Progenitor cell of endocrine pancreas (in vitro differentiated cells): ENCODE results near the gene GATA5. TPM values are rescaled to one million over a fixed set of nuclear protein-coding genes. Genes with fewer than 3 reads are reported as not detected.
A peak's percentile ranks its signal among the peaks of the same experiment; 100 is the strongest.

Experiments
- DNase-seq: peaks from one replicate; pipeline ENCODE4 v3.0.0; 2021; ENCODE audit warnings: low spot score; ENCODE audit not compliant: unreplicated experiment
- H3K27ac Mint-ChIP-seq: 2 replicates; pipeline ENCODE4 v1.8.0; 2021; ENCODE audit warnings: mild to moderate bottlenecking, moderate library complexity, mixed read lengths
- H3K27me3 Mint-ChIP-seq: 2 replicates; pipeline ENCODE4 v1.8.0; 2021; ENCODE audit warnings: mixed read lengths
- H3K36me3 Mint-ChIP-seq: 2 replicates; pipeline ENCODE4 v1.8.0; 2022; ENCODE audit warnings: mixed read lengths; ENCODE audit not compliant: insufficient read depth
- H3K4me1 Mint-ChIP-seq: 2 replicates; pipeline ENCODE4 v1.8.0; 2021; ENCODE audit warnings: low read depth, mixed read lengths
- H3K4me3 Mint-ChIP-seq: 2 replicates; pipeline ENCODE4 v1.8.0; 2021; ENCODE audit warnings: low read depth, mild to moderate bottlenecking, moderate library complexity, mixed read lengths
- H3K9me3 Mint-ChIP-seq: 2 replicates; pipeline ENCODE4 v1.8.0; 2021; ENCODE audit warnings: low read depth, mixed read lengths
- total RNA-seq: library from RNA; stranded (reverse); gene quantifications from 2 replicates; pipeline ENCODE4 v1.2.1, GENCODE V29; 2021
- TF ChIP-seq, protein P1 (sequence below): fragments of 200-600 bp; sonication (generic); IDR thresholded peaks from one replicate; pipeline ENCODE4 v1.5.0; 2021; ENCODE audit warnings: antibody characterized with exemption, mild to moderate bottlenecking; ENCODE audit not compliant: unreplicated experiment

GATA5 gene
- total RNA-seq, 1 donor from 2014 or later = 3.8 TPM

DNA sequence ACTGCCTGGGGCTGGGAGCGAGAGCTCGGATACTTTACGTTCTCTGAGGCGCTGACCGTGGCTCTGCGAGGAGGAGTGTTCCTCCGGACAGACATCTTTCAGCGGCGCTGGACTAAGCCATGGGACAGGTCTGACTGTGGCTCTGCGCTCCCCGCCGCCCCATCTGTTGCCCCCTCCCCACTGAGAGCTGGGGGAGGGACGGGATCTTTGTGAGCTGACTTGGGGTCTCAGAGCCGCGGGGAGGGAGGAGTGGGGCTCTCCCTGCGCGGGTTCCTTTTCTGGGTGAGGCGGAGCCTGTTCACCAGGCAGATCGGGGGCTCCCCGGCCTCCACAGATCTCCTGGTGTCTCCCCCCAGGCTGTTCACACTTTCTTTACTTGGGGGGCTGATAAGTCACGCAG is 11.3 kb upstream of the GATA5 start:
- Mint-ChIP-seq H3K9me3 (no peaks in the 10 kb centered on the region), H3K4me3 (no peak overlapping the region), H3K4me1 (peaks cover 30% of the 10 kb centered on the region), H3K27ac (peak overlapping the region; percentile 71), H3K36me3 (no peaks in the 10 kb centered on the region), H3K27me3 (peaks cover 15% of the 10 kb centered on the region)
- TF ChIP-seq, protein P1, sequence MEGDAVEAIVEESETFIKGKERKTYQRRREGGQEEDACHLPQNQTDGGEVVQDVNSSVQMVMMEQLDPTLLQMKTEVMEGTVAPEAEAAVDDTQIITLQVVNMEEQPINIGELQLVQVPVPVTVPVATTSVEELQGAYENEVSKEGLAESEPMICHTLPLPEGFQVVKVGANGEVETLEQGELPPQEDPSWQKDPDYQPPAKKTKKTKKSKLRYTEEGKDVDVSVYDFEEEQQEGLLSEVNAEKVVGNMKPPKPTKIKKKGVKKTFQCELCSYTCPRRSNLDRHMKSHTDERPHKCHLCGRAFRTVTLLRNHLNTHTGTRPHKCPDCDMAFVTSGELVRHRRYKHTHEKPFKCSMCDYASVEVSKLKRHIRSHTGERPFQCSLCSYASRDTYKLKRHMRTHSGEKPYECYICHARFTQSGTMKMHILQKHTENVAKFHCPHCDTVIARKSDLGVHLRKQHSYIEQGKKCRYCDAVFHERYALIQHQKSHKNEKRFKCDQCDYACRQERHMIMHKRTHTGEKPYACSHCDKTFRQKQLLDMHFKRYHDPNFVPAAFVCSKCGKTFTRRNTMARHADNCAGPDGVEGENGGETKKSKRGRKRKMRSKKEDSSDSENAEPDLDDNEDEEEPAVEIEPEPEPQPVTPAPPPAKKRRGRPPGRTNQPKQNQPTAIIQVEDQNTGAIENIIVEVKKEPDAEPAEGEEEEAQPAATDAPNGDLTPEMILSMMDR = no peak
- no peak for DNase-seq

DNA sequence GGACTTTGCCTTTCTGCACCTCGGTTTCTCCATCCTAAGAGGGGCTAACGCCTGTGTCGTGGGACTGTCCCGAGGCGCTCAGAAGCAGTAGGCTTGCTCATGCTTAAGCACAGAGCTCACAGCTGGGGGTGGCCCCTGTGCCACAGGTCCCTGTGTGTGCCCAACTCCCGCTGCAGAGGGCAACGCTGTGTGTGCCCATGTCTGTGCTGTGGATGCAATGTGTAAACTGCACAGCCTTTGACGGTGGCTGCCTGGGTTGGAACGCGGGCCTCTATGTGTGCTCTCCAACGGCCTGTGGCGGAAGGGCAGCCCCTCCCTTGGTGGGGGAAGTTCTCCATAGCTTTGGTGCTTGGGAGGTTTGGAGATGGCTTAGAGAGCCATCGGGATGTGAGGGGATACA is 10.7 kb upstream of the GATA5 start:
- Mint-ChIP-seq H3K27me3 (peaks cover 19% of the 10 kb centered on the region), H3K4me1 (peaks cover 30% of the 10 kb centered on the region), H3K36me3 (no peaks in the 10 kb centered on the region), H3K9me3 (no peaks in the 10 kb centered on the region), H3K4me3 (no peak overlapping the region), H3K27ac (no peak overlapping the region)
- DNase-seq = no peak
- TF ChIP-seq, protein P1 = no peak

DNA sequence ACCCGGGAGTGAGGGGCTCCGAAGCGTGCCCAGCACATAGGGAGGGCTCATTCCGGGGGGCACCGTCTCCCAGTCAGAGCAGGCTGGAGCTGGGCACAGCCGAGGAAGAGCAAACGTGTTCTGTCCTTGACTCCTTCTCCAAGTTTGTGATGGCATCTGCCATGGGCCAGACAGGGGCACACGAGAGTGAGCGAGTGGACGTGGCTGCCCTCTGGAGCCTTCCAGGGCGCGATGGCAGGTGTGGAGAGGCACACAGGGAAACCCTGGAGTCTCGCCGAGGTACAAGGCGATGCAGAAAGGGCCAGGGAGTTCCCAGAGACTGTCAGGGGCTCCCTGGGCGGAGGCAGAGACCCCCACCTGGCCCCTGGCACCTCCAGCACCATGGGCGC is 9.9 kb upstream of the GATA5 start:
- peaks cover 30% of the 10 kb centered on the region for H3K4me1 Mint-ChIP-seq

DNA sequence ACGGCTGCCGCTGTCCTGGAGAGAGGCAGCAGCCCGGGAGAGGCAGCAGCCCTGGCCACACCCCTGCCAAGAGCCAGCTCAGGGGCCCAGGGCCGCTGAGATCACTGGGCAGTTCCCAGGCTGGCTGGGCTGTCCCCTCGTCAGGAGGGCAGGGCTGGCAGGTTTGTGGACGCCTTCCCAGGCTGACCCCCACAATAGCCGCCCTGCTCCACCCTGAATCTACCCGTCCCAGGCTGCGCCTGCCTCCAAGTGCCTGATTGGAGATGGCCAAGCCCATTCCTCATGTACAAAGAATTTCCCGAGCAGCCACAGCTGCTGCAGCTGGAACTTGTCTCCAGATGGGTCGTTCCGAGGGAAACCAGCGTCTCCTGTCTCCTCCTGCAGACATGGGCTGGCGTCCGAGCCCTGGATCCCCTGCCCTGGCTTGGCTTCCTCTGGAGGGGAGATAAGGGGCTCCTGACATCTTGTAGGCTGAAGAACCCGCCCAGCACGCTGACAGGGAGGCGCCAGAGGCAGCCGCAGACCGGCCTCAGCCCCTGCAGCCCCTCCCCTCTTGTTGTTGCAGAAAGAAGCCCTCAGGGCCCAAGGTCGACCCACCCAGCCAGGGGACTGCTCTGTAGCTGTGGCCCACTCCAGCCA is 9.4 kb upstream of the GATA5 start:
- H3K4me3 Mint-ChIP-seq = no peak overlapping the region
- peaks cover 19% of the 10 kb centered on the region for H3K27me3 Mint-ChIP-seq
- H3K27ac Mint-ChIP-seq = peak overlapping the region; percentile 33
- TF ChIP-seq, protein P1 = no peak
- DNase-seq = no peak
- no peaks in the 10 kb centered on the region for H3K9me3 Mint-ChIP-seq
- no peaks in the 10 kb centered on the region for H3K36me3 Mint-ChIP-seq
- peaks cover 30% of the 10 kb centered on the region for H3K4me1 Mint-ChIP-seq

More for the DNA sequence above, 9.9 kb upstream of the GATA5 start:
- Mint-ChIP-seq H3K9me3 (no peaks in the 10 kb centered on the region), H3K27ac (no peak overlapping the region), H3K27me3 (peaks cover 19% of the 10 kb centered on the region), H3K4me3 (no peak overlapping the region), H3K36me3 (no peaks in the 10 kb centered on the region)
- no peak for DNase-seq
- TF ChIP-seq, protein P1 = no peak

DNA sequence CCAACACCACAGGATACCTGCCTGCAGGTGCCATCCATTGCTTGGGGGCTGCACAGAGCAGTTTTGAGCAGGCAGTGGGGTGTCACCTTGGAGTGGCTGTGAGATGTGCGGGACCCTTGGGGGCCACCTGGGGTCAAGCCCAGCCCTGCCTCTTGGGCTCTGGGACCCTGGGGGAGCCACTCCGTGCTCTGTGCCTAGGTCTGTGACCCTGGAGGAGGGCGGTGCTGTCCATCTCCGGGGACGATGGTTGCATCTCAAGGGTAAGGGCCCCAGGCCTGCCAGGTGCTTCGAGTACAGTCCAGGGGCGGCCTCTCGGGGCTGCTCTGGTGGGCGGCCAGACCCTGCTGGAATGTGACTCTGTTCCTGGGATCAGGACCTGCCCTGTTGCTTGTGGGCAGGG is 8.7 kb upstream of the GATA5 start:
- Mint-ChIP-seq H3K9me3 (no peaks in the 10 kb centered on the region), H3K36me3 (no peaks in the 10 kb centered on the region), H3K27me3 (peaks cover 21% of the 10 kb centered on the region), H3K27ac (no peak overlapping the region), H3K4me3 (no peak overlapping the region), H3K4me1 (peaks cover 34% of the 10 kb centered on the region)
- DNase-seq = no peak
- TF ChIP-seq, protein P1 = no peak
